Fibroblast of the aortic adventitia (primary cell): ENCODE measurements around the gene CAPN2. TPM values are rescaled to one million over a fixed set of nuclear protein-coding genes. Genes with fewer than 3 reads are reported as not detected.
"Not testable (repeated sequence)": the region's sequence is repeated elsewhere in the genome, so short reads cannot be mapped to it uniquely, and the experiment has no call there.

ENCODE experiments used
- DNase-seq: peaks from one replicate; pipeline ENCODE4 v3.0.0-alpha.2; 2010; ENCODE audit warnings: low read depth
- H3K4me3 ChIP-seq: 2 replicates; pipeline ENCODE4 v1.5.1; 2011; ENCODE audit warnings: low read depth, mild to moderate bottlenecking, control low read depth, low read length, moderate library complexity
- total RNA-seq: library from RNA; depleted of rRNA; stranded (reverse); fragments of >200 nt; gene quantifications from 2 replicates; pipeline ENCODE4 v1.2.3, GENCODE V29; 2012; ENCODE audit warnings: low replicate concordance
- TF ChIP-seq, protein P1 (sequence below): IDR thresholded peaks from 2 replicates; pipeline ENCODE4 v1.5.1; 2011; ENCODE audit warnings: mild to moderate bottlenecking, low read length, control low read depth, inconsistent platforms; ENCODE audit not compliant: insufficient read depth

The CAPN2 gene
- total RNA-seq, 1 donor: 481 TPM

DNA sequence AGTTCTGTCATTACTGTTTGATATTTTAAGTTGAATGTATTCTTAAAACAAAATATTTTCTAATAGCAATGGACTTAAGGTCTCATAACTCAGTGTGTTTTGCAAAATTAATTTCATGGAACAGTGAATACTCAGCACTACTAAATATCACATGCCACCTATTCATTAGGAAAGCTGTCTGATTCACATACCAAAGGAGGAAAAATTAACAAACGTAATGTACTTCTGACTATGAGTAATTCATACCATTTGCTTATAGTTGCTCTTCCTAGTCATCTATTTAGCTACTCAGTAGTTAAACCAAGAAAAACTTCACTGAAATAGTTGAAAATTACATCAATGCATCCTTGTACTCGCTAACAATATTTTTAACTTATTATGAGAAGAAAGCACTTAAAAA, 98.2 kb downstream of the CAPN2 start:
- no peak overlapping the region for H3K4me3 ChIP-seq
- no peak for DNase-seq
- TF ChIP-seq, protein P1, sequence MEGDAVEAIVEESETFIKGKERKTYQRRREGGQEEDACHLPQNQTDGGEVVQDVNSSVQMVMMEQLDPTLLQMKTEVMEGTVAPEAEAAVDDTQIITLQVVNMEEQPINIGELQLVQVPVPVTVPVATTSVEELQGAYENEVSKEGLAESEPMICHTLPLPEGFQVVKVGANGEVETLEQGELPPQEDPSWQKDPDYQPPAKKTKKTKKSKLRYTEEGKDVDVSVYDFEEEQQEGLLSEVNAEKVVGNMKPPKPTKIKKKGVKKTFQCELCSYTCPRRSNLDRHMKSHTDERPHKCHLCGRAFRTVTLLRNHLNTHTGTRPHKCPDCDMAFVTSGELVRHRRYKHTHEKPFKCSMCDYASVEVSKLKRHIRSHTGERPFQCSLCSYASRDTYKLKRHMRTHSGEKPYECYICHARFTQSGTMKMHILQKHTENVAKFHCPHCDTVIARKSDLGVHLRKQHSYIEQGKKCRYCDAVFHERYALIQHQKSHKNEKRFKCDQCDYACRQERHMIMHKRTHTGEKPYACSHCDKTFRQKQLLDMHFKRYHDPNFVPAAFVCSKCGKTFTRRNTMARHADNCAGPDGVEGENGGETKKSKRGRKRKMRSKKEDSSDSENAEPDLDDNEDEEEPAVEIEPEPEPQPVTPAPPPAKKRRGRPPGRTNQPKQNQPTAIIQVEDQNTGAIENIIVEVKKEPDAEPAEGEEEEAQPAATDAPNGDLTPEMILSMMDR: no peak

DNA sequence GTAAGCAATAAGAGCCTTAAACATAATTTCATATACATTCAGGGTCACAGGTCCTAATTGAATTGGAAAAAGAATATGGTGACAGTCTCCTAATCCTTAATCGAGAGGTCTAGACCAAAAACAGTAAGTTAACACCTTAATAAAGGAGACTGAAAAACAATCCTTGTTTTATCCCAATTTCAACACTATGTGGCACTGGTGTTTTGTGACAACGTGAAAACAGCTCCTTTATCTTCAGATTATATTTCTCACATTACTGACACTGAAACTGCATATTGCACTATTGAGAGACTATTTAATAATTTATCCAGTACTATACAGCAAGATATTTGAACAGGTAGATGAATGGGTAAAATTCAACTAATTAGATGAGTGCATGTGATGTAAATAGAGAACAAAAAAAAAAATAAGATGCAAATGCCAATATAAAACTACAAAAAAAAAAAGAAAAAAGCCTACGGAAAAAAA, 99.3 kb downstream of the CAPN2 start:
- H3K4me3 ChIP-seq: no peak overlapping the region
- DNase-seq: peak; percentile 76
- TF ChIP-seq, protein P1: peak; percentile 59

DNA sequence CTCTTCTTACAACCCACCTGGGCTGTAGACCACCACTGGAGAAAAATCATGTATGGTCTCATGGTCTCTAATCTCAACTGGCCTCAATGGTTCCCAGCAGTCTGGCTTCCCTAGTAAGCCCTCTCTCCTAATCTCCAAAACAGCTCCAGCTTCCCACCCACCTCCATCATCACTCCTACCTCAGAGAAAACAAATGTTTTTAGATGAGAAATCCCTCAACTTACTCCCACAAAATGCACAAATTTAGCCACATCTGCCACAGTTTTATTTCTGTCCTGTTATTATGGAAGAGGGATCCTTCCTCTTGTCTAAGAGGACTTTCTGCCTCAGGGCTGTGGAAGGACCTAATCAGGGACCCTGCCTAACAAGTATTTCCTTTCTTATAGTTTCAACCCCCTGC, 101.3 kb downstream of the CAPN2 start:
- no peak for DNase-seq
- TF ChIP-seq, protein P1: no peak
- no peak overlapping the region for H3K4me3 ChIP-seq

DNA sequence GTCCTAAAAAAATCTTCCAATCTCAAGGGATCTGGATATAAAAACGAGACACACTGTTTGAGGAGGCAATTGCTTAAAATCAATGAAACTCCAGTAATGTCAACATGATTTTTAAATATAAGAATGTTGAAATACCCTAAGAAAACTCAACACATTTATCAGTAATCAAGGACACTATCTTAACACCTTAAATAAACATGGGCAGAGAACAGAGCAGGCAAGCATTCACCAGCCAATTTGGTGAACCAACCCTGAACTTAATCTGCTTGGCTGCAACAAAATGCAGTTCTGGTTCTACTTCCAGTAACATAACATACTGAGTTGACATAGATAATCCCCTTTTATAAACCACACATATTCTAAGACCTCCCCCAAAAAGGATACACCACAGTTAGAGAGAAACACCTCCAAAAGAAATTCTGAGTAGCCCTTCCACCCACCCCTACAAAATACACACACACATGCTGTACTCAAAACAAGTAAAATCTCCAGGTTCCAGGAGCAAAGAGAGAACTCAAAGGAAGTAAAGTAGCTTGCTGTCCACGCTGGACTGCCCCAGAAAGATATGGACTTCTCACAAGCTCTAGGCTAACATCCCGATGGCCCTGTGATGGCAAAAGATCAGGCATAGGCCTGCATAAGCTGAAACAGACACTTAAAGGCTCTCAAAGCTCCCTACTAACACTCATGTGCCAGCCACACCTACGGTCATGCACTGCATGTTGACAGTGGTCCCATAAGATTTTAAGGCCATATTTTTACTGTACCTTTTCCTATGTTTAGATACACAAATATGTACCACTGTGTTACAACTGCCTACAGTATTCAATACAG, 102.9 kb downstream of the CAPN2 start:
- TF ChIP-seq, protein P1: no peak
- no peak overlapping the region for H3K4me3 ChIP-seq
- no peak for DNase-seq

DNA sequence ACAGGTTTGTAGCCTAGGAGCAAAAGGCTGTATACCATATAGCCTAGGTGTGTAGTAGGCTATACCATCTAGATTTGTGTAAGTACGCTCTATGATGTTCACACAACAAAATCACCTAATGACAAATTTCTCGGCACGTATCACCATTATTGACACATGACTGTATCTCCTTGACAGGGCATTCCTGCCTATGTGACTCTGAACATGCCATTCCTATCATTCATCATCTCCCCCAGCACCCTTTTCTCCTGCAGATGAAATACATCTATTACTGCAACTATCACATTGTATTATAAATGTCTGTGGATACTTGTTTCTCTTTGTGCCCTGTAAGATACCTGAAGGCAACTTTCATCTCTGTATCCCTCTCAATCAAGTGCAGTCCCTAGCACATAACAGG, 103.5 kb downstream of the CAPN2 start:
- TF ChIP-seq, protein P1: no peak
- no peak for DNase-seq
- no peak overlapping the region for H3K4me3 ChIP-seq

DNA sequence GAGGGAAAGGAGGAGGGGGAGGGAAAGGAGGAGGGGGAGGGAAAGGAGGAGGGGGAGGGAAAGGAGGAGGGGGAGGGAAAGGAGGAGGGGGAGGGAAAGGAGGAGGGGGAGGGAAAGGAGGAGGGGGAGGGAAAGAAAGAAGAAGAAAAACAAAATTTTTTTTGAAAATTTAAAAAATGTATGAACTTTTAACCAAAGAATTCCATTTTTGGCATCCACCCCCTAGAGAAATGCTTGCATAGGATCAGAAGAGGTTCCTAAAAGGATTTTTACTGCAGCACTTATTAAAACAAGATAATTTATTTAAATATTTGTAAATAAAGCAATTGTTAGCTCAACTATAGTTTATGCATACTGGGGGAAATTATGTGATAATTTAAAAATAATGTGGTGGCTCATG, 104.9 kb downstream of the CAPN2 start:
- DNase-seq, H3K4me3 ChIP-seq: not testable (repeated sequence)

DNA sequence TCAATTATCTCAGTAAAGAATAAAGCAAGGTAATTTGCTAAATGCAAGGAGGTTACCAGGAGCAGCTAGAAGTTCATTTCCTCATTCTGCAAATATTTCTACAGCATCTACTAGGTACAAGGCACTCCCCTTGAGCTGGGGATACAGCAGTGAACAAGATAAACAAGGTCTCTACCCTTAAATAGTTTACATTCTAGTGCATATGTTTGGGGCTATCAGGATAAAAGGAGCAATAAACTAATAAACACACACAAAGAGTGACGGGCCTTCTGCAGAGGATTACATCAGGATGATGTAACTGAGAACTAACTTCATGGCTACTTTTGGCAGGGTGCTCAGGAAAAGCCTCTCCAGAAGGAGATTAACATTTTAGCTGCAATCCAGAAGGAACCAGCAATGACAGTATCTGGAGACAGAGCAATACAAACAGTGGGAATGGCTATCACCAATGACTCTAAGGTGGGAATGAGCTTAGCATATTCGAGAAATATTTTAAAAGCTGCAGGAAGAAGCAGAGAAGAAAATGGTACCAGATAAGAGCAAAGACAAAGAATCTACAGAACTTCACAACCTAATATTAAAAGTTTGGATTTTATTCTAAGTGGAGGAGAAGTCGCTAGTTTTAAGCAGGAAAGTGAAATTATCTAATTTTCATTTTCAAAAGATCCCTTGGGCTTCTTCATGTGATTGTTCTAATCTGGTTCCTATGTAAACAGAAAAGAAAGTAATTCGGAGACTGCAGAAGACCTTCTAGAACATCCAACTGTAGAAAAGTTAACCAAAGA, 107.6 kb downstream of the CAPN2 start:
- TF ChIP-seq, protein P1: no peak
- peak; percentile 92 for DNase-seq
- H3K4me3 ChIP-seq: no peak overlapping the region
